22Rv1 (cell line): Measurements from ENCODE around the gene PHOX2A.

Experiments
- ZFX ChIP-seq: fragments of 450-650 bp; IDR thresholded peaks from 2 replicates; pipeline ENCODE4 v1.6.1; 2017; ENCODE audit warnings: antibody characterized with exemption, borderline replicate concordance
- TF ChIP-seq, protein P1 (sequence below): fragments of 450-650 bp; IDR thresholded peaks from 2 replicates; pipeline ENCODE4 v1.5.1; 2017; ENCODE audit warnings: mild to moderate bottlenecking

DNA sequence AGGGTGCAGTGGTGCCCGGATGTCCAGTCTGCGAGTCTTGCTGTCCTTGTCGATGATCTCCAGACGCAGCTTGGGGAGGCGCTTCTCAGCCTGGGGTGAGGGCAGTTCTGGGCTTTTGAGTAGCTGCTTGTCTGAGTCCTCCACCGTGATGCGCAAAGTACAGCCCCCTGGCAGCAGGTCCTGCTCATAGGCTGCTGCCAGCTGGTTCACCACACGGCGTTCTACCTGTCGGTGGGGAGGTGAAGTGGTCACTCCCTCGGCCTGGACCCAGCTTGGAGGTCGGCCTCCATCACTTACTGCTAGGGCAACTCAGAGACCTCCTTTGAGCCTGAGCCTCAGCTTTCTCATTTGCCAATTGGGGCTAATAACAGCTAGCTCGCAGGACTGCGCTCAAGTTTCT, 49.4 kb upstream of the PHOX2A start:
- TF ChIP-seq, protein P1, sequence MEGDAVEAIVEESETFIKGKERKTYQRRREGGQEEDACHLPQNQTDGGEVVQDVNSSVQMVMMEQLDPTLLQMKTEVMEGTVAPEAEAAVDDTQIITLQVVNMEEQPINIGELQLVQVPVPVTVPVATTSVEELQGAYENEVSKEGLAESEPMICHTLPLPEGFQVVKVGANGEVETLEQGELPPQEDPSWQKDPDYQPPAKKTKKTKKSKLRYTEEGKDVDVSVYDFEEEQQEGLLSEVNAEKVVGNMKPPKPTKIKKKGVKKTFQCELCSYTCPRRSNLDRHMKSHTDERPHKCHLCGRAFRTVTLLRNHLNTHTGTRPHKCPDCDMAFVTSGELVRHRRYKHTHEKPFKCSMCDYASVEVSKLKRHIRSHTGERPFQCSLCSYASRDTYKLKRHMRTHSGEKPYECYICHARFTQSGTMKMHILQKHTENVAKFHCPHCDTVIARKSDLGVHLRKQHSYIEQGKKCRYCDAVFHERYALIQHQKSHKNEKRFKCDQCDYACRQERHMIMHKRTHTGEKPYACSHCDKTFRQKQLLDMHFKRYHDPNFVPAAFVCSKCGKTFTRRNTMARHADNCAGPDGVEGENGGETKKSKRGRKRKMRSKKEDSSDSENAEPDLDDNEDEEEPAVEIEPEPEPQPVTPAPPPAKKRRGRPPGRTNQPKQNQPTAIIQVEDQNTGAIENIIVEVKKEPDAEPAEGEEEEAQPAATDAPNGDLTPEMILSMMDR, result no peak
- no peak for TF ChIP-seq ZFX
